GM12878 (cell line): ENCODE data around the gene ATP5PB. TPM values are rescaled to one million over a fixed set of nuclear protein-coding genes. Genes with fewer than 3 reads are reported as not detected.

ENCODE experiments used
- ATAC-seq: fragments of 200-7000 bp; cut with Tn5 transposase; 3 replicates; pipeline ENCODE4 v1.9.1; 2020; ENCODE audit warnings: mild to moderate bottlenecking, moderate library complexity
- BruUV-seq: library from RNA; stranded (reverse); fragments of 400-500 nt; replicated peaks from 2 replicates; lab custom pipeline; 2021; lab: Mats Ljungman, UMichigan
- CTCF ChIA-PET: fragments of 300-600 bp; sonication (Branson Sonifier 250); formaldehyde crosslinking; extraction: SDS; loops from one replicate; lab custom pipeline; 2021; ENCODE audit warnings: inconsistent platforms; lab: Yijun Ruan, JAX
- POLR2A ChIA-PET: fragments of 350-600 bp; formaldehyde crosslinking; extraction: SDS; loops from one replicate; lab custom pipeline; 2021; ENCODE audit warnings: inconsistent platforms; lab: Charles Lee
- RAD21 ChIA-PET: fragments of 300-600 bp; sonication (Branson Sonifier 250); formaldehyde crosslinking; loops from one replicate; lab custom pipeline; 2023; ENCODE audit warnings: antibody characterized with exemption; ENCODE audit not compliant: unreplicated experiment; lab: Charles Lee
- SMC1A ChIA-PET: fragments of 300-600 bp; sonication (Branson Sonifier 250); formaldehyde crosslinking; loops from one replicate; lab custom pipeline; 2023; ENCODE audit not compliant: unreplicated experiment, uncharacterized antibody; lab: Charles Lee
- DNase-seq: peaks from one replicate; pipeline ENCODE4 v3.0.0-alpha.2; 2011; ENCODE audit warnings: low read depth, low spot score
- FAIRE-seq: peaks from 3 replicates; lab custom pipeline; 2011; peaks lifted over from hg19 to GRCh38; lab: Jason Lieb, UNC
- H2AFZ ChIP-seq: 2 replicates; pipeline ENCODE4 v1.6.0; 2011; ENCODE audit warnings: low read depth, low read length, control low read depth; ENCODE audit not compliant: control insufficient read depth
- H3K27ac ChIP-seq: 2 replicates; pipeline ENCODE4 v1.5.1; 2011; ENCODE audit warnings: control low read depth; ENCODE audit not compliant: control insufficient read depth, insufficient read depth
- H3K27me3 ChIP-seq, 2 experiments: replicated peaks in 1 of 2; 2 replicates each; pipeline versions ENCODE4 v1.6.0 to v1.6.1; 2011; ENCODE audit warnings: low read length in 1 of 2; ENCODE audit not compliant: control insufficient read depth in 2 of 2, insufficient read depth in 2 of 2
- H3K36me3 ChIP-seq, 2 experiments: 2 replicates each; pipeline ENCODE4 v1.5.1; 2011; ENCODE audit warnings: low read length in 1 of 2; ENCODE audit not compliant: control insufficient read depth in 2 of 2, insufficient read depth in 2 of 2
- H3K4me1 ChIP-seq: 2 replicates; pipeline ENCODE4 v1.6.1; 2011; ENCODE audit warnings: mild to moderate bottlenecking, low read length, moderate library complexity, mixed read lengths; ENCODE audit not compliant: control insufficient read depth, insufficient read depth
- H3K4me2 ChIP-seq: 2 replicates; pipeline ENCODE4 v1.6.0; 2011; ENCODE audit warnings: control low read depth; ENCODE audit not compliant: control insufficient read depth, insufficient read depth
- H3K4me3 ChIP-seq: fragments of 200-600 bp; sonication (generic); 2 replicates; pipeline ENCODE4 v1.5.1; 2016
- H3K79me2 ChIP-seq: 2 replicates; pipeline ENCODE4 v1.6.0; 2011; ENCODE audit warnings: low read length; ENCODE audit not compliant: control insufficient read depth, insufficient read depth
- H3K9ac ChIP-seq: 2 replicates; pipeline ENCODE4 v1.8.0; 2011; ENCODE audit warnings: low read length, control low read depth, mixed read lengths; ENCODE audit not compliant: control insufficient read depth, insufficient read depth
- H3K9me3 ChIP-seq: replicated peaks from 3 replicates; pipeline ENCODE4 v1.5.1; 2011; ENCODE audit warnings: mild to moderate bottlenecking, low read length; ENCODE audit not compliant: control insufficient read depth, insufficient read depth
- H4K20me1 ChIP-seq: 2 replicates; pipeline ENCODE4 v1.6.0; 2011; ENCODE audit not compliant: control insufficient read depth, insufficient read depth
- EGR1 ChIP-seq, 2 experiments: IDR thresholded peaks; 1 replicate in 1 of 2; 2 replicates in 1 of 2; pipeline ENCODE4 v1.6.1; 2011 to 2012; ENCODE audit warnings: low read depth in 2 of 2, low read length in 2 of 2, borderline replicate concordance in 1 of 2, mild to moderate bottlenecking in 1 of 2, moderate library complexity in 1 of 2
- RAD21 ChIP-seq: IDR thresholded peaks from 2 replicates; pipeline ENCODE4 v1.6.1; 2011; ENCODE audit warnings: mild to moderate bottlenecking, low read depth, low read length, moderate library complexity; ENCODE audit not compliant: insufficient read depth
- RB1 ChIP-seq: fragments of 450-650 bp; formaldehyde crosslinking; IDR thresholded peaks from 2 replicates; pipeline ENCODE4 v1.6.1; 2017; ENCODE audit warnings: mild to moderate bottlenecking, borderline replicate concordance
- RELA ChIP-seq: fragments of 450-650 bp; IDR thresholded peaks from 2 replicates; pipeline ENCODE4 v1.8.0; 2014; ENCODE audit warnings: borderline replicate concordance; ENCODE audit not compliant: partially characterized antibody
- SMC3 ChIP-seq: IDR thresholded peaks from 2 replicates; pipeline ENCODE4 v1.6.1; 2011; ENCODE audit warnings: low read length, improper control_type of control experiment, borderline replicate concordance
- SREBF1 ChIP-seq: IDR thresholded peaks from 2 replicates; pipeline ENCODE4 v1.6.1; 2012; ENCODE audit warnings: mild to moderate bottlenecking, low read length
- ZNF24 ChIP-seq: fragments of 450-650 bp; IDR thresholded peaks from 2 replicates; pipeline ENCODE4 v1.6.1; 2017; ENCODE audit warnings: antibody characterized with exemption, mild to moderate bottlenecking
- WGBS: methylation state at CpG from one replicate; pipeline ENCODE4 v1.1.6; 2016; ENCODE audit warnings: low lambda C conversion rate; ENCODE audit not compliant: insufficient replicate concordance, insufficient coverage; ENCODE audit errors: missing lambda C conversion rate; 5-methylcytosine and 5-hydroxymethylcytosine counted together
- in situ Hi-C: fragments of 300-500 bp; cut with MboI; formaldehyde crosslinking; loops from 9 replicates; pipeline ENCODE4 v1.14.3; 2018; ENCODE audit warnings: mixed read lengths
- intact Hi-C: fragments of 100-400 bp; cut with micrococcal nuclease; formaldehyde crosslinking; loops from one replicate; pipeline ENCODE4 v1.14.2; 2022; ENCODE audit not compliant: unreplicated experiment
- polyA plus RNA-seq, 11 experiments: library from polyadenylated mRNA; depleted of rRNA in 4 of 11; unstranded in 6 of 11; stranded (reverse) in 5 of 11; fragments of >200 nt; fragmentation: Nextera tagmentation in 4 of 11; fragmentation: Illumina TruSeq in 1 of 11; extraction: Ambion mirVana in 4 of 11; extraction: Trizol in 1 of 11; gene quantifications; 1 replicate in 1 of 11; 2 replicates in 10 of 11; pipeline versions ENCODE4 v1.2.1 to v1.2.3, GENCODE V29; 2011 to 2016; ENCODE audit warnings: inconsistent platforms in 2 of 11, missing spikeins in 2 of 11, low read depth in 1 of 11
- total RNA-seq, 4 experiments: library from RNA; depleted of rRNA in 3 of 4; stranded (reverse); fragments of >200 nt in 3 of 4; fragmentation: Illumina TruSeq in 1 of 4; extraction: Trizol in 1 of 4; gene quantifications; 2 replicates each; pipeline versions ENCODE4 v1.2.1 to v1.2.3, GENCODE V29; 2013 to 2021
- TF ChIP-seq, protein P1 (sequence below): fragments of 450-650 bp; IDR thresholded peaks from 2 replicates; pipeline ENCODE4 v1.6.1; 2018; ENCODE audit warnings: mild to moderate bottlenecking, low read depth, moderate library complexity; ENCODE audit not compliant: partially characterized antibody
- TF ChIP-seq, protein P2 (sequence below), 3 experiments: IDR thresholded peaks in 2 of 3; conservative IDR thresholded peaks in 1 of 3; 2 replicates each; pipeline ENCODE4 v1.5.1; 2011; ENCODE audit warnings: low read depth in 3 of 3, low read length in 3 of 3, mild to moderate bottlenecking in 3 of 3, control low read depth in 2 of 3, moderate library complexity in 2 of 3, inconsistent platforms in 1 of 3, mixed read lengths in 1 of 3; ENCODE audit not compliant: control insufficient read depth in 2 of 3, insufficient read depth in 1 of 3; ENCODE audit errors: extremely low read depth in 1 of 3

The ATP5PB gene
- total and polyA plus RNA-seq, 10 of the 15 experiments (the other 5 are each of a cell fraction or from before 2014, with no cell fraction given), result 380 to 1,760 (median 677) TPM

DNA sequence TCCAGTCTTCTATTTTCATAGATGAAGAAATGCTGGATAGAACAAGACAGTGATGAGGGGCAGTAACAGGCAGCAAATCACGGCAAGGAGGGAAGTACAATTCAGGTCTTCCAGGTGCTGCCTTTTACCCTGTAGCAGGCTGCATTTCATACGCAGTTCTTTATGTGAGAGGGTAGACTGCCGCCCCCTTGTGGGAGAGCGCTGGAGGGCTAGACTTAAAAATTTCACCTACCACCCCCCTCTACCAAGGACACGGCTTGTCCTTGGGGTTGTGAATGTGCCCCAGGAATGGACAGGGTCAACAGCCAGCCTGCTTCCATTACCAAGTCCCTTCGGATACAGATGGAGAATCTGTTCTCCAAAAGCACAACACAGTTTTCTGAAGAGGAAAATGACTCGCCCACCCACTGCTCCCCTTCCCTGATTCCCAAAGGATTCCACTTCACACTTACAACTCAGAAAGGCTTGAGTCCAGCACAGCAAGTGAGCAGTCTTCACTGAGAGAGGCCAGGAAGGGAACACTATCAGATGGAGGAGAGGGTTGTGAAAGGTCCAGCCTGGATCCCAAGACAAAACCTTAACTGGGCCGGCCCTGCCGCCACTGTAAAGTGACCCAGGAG is 7.6 kb upstream of the ATP5PB start:
- RAD21 ChIA-PET, result interaction anchor here (0.7 to 1.8 kb wide), 3 partner anchors 42 to 218 kb away, joined by 3 to 4 read pairs (median 3); no protein-coding TSS in a partner anchor
- CTCF ChIA-PET, result interaction anchor here (0.6 to 4.0 kb wide), 8 partner anchors 11 to 411 kb away, joined by 5 to 32 read pairs (median 7); no protein-coding TSS in a partner anchor
- H2AFZ ChIP-seq, result no peak overlapping the region
- intact Hi-C loops, result loop anchor here (2.0 kb wide), 1 partner anchor 219 kb away; no protein-coding TSS in a partner anchor
- no peak for DNase-seq
- peaks cover 19 to 53% of the 10 kb centered on the region in 2 experiments for H3K36me3 ChIP-seq
- FAIRE-seq, result no peak
- no peak overlapping the region for H3K4me2 ChIP-seq
- SMC1A ChIA-PET, result interaction anchor here (1.4 to 1.6 kb wide), 2 partner anchors 218 to 410 kb away, joined by 4 to 5 read pairs; no protein-coding TSS in a partner anchor
- H3K4me3 ChIP-seq, result no peak overlapping the region
- H4K20me1 ChIP-seq, result no peaks in the 10 kb centered on the region; the same call in 1 of the 2 replicates
- POLR2A ChIA-PET, result no interaction called here
- no peak for TF ChIP-seq SREBF1
- TF ChIP-seq, protein P1, sequence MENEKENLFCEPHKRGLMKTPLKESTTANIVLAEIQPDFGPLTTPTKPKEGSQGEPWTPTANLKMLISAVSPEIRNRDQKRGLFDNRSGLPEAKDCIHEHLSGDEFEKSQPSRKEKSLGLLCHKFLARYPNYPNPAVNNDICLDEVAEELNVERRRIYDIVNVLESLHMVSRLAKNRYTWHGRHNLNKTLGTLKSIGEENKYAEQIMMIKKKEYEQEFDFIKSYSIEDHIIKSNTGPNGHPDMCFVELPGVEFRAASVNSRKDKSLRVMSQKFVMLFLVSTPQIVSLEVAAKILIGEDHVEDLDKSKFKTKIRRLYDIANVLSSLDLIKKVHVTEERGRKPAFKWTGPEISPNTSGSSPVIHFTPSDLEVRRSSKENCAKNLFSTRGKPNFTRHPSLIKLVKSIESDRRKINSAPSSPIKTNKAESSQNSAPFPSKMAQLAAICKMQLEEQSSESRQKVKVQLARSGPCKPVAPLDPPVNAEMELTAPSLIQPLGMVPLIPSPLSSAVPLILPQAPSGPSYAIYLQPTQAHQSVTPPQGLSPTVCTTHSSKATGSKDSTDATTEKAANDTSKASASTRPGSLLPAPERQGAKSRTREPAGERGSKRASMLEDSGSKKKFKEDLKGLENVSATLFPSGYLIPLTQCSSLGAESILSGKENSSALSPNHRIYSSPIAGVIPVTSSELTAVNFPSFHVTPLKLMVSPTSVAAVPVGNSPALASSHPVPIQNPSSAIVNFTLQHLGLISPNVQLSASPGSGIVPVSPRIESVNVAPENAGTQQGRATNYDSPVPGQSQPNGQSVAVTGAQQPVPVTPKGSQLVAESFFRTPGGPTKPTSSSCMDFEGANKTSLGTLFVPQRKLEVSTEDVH, result no peak
- no peak for TF ChIP-seq ZNF24
- peak; percentile 47; the same call in 1 of the 2 replicates for TF ChIP-seq SMC3
- TF ChIP-seq EGR1 (IDR thresholded peaks at IDR 0.05; ENCODE audit: borderline replicate concordance in 1 of 2, low read depth in 2 of 2, low read length in 2 of 2), result no peak
- no peak for TF ChIP-seq RELA
- no peak for TF ChIP-seq RB1
- TF ChIP-seq, protein P2, sequence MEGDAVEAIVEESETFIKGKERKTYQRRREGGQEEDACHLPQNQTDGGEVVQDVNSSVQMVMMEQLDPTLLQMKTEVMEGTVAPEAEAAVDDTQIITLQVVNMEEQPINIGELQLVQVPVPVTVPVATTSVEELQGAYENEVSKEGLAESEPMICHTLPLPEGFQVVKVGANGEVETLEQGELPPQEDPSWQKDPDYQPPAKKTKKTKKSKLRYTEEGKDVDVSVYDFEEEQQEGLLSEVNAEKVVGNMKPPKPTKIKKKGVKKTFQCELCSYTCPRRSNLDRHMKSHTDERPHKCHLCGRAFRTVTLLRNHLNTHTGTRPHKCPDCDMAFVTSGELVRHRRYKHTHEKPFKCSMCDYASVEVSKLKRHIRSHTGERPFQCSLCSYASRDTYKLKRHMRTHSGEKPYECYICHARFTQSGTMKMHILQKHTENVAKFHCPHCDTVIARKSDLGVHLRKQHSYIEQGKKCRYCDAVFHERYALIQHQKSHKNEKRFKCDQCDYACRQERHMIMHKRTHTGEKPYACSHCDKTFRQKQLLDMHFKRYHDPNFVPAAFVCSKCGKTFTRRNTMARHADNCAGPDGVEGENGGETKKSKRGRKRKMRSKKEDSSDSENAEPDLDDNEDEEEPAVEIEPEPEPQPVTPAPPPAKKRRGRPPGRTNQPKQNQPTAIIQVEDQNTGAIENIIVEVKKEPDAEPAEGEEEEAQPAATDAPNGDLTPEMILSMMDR (IDR thresholded peaks at IDR 0.05 in 2 of 3, conservative IDR thresholded peaks at IDR 0.05 in 1 of 3; ENCODE audit: control insufficient read depth in 2 of 3, extremely low read depth in 1 of 3, insufficient read depth in 1 of 3, low read depth in 3 of 3, low read length in 3 of 3), result peak; percentile 55 to 65 (median 56)
- TF ChIP-seq RAD21, result peak; percentile 52
- TF ChIP-seq, all 136 proteins: peak for 3
- ATAC-seq, result peak; percentile 81
- no peaks in the 10 kb centered on the region for H3K27me3 ChIP-seq
- in situ Hi-C loops, result no loop called here
- BruUV-seq, result no TSS peak
- no peak overlapping the region for H3K9ac ChIP-seq
- H3K79me2 ChIP-seq, result peaks cover 13% of the 10 kb centered on the region
- no peaks in the 10 kb centered on the region for H3K9me3 ChIP-seq
- no peak overlapping the region for H3K27ac ChIP-seq
- WGBS, result 44% methylated on average over 9 of the region's 9 CpGs
- peaks cover 10% of the 10 kb centered on the region for H3K4me1 ChIP-seq
